HepG2 (cell line): ENCODE results near the gene WDR18. TPM values are rescaled to one million over a fixed set of nuclear protein-coding genes. Genes with fewer than 3 reads are reported as not detected.

Experiments
- E2F2 ChIP-seq: sonication (generic); formaldehyde crosslinking; IDR thresholded peaks from 2 replicates; pipeline ENCODE4 v1.4.0; 2020; ENCODE audit warnings: missing genetic modification reagents, borderline replicate concordance
- FOXC1 ChIP-seq: sonication (generic); formaldehyde crosslinking; IDR thresholded peaks from 2 replicates; pipeline ENCODE4 v1.8.0; 2022; ENCODE audit warnings: mild to moderate bottlenecking, missing genetic modification reagents, borderline replicate concordance
- GPN1 ChIP-seq: sonication (generic); formaldehyde crosslinking; IDR thresholded peaks from 2 replicates; pipeline ENCODE4 v1.5.1; 2020; ENCODE audit warnings: missing genetic modification reagents, borderline replicate concordance
- KDM2A ChIP-seq: sonication (generic); formaldehyde crosslinking; IDR thresholded peaks from 2 replicates; pipeline ENCODE4 v1.4.0; 2020; ENCODE audit warnings: low read depth, missing genetic modification reagents, borderline replicate concordance
- NBN ChIP-seq: fragments of 450-650 bp; conservative IDR thresholded peaks from 2 replicates; pipeline ENCODE4 v1.6.1; 2017
- NFE2L2 ChIP-seq: fragments of 150-350 bp; IDR thresholded peaks from 2 replicates; pipeline ENCODE4 v1.6.1; 2014; ENCODE audit warnings: low read length
- RCOR2 ChIP-seq: IDR thresholded peaks from 2 replicates; pipeline ENCODE4 v1.6.1; 2016; ENCODE audit warnings: missing biosample characterization, missing genetic modification reagents
- SOX13 ChIP-seq, 3 experiments: fragments of 450-650 bp in 1 of 3; sonication (generic) in 1 of 3; formaldehyde crosslinking in 1 of 3; IDR thresholded peaks in 2 of 3; conservative IDR thresholded peaks in 1 of 3; 2 replicates each; pipeline versions ENCODE4 v1.5.0 to v1.6.1; 2016 to 2020; ENCODE audit warnings: antibody characterized with exemption in 1 of 3, mild to moderate bottlenecking in 1 of 3, missing compliant biosample characterization in 1 of 3, missing genetic modification reagents in 1 of 3, moderate library complexity in 1 of 3
- TBL1XR1 ChIP-seq: fragments of 150-350 bp; IDR thresholded peaks from 2 replicates; pipeline ENCODE4 v1.6.1; 2014; ENCODE audit warnings: borderline replicate concordance, low read length; ENCODE audit not compliant: partially characterized antibody
- ZBTB3 ChIP-seq: sonication (generic); formaldehyde crosslinking; IDR thresholded peaks from 2 replicates; pipeline ENCODE4 v1.4.0; 2020; ENCODE audit warnings: low read depth, mild to moderate bottlenecking, moderate library complexity, missing genetic modification reagents, borderline replicate concordance
- ZNF143 ChIP-seq: sonication (generic); formaldehyde crosslinking; IDR thresholded peaks from 2 replicates; pipeline ENCODE4 v1.4.0; 2020; ENCODE audit warnings: missing genetic modification reagents
- ZNF225 ChIP-seq: sonication (generic); formaldehyde crosslinking; IDR thresholded peaks from 2 replicates; pipeline ENCODE4 v1.4.0; 2020; ENCODE audit warnings: mild to moderate bottlenecking, missing genetic modification reagents
- ZNF30 ChIP-seq: sonication (generic); formaldehyde crosslinking; IDR thresholded peaks from 2 replicates; pipeline ENCODE4 v1.5.0; 2020; ENCODE audit warnings: mild to moderate bottlenecking, missing genetic modification reagents
- ZNF557 ChIP-seq: sonication (generic); formaldehyde crosslinking; IDR thresholded peaks from 2 replicates; pipeline ENCODE4 v1.4.0; 2020; ENCODE audit warnings: missing genetic modification reagents
- ZNF703 ChIP-seq: sonication (generic); formaldehyde crosslinking; IDR thresholded peaks from 2 replicates; pipeline ENCODE4 v1.5.1; 2020; ENCODE audit warnings: missing genetic modification reagents, mild to moderate bottlenecking, moderate library complexity, borderline replicate concordance
- ZNF792 ChIP-seq: IDR thresholded peaks from 2 replicates; pipeline ENCODE4 v1.6.1; 2016
- polyA plus RNA-seq, 8 experiments: library from polyadenylated mRNA; depleted of rRNA in 3 of 8; stranded (reverse) in 7 of 8; unstranded in 1 of 8; fragments of >200 nt; fragmentation: Illumina TruSeq in 4 of 8; extraction: Trizol in 4 of 8; gene quantifications; 2 replicates each; pipeline versions ENCODE4 v1.2.1 to v1.2.3, GENCODE V29; 2011 to 2016; ENCODE audit warnings: low read depth in 4 of 8, missing spikeins in 1 of 8, mixed read lengths in 1 of 8; ENCODE audit not compliant: insufficient read depth in 1 of 8
- total RNA-seq, 5 experiments: library from RNA; depleted of rRNA; stranded (reverse); fragments of >200 nt; fragmentation: Illumina TruSeq; extraction: Trizol; gene quantifications; 2 replicates each; pipeline ENCODE4 v1.2.3, GENCODE V29; 2016; ENCODE audit warnings: low read depth in 1 of 5
- TF ChIP-seq, protein P1 (sequence below): sonication (generic); formaldehyde crosslinking; IDR thresholded peaks from 2 replicates; pipeline ENCODE4 v1.5.1; 2020; ENCODE audit warnings: mild to moderate bottlenecking, missing genetic modification reagents, borderline replicate concordance
- TF ChIP-seq, protein P2 (sequence below), 2 experiments: IDR thresholded peaks; 2 replicates each; pipeline ENCODE4 v1.6.1; 2011 to 2012; ENCODE audit warnings: low read length in 2 of 2, borderline replicate concordance in 1 of 2, low read depth in 1 of 2, mild to moderate bottlenecking in 1 of 2, moderate library complexity in 1 of 2

Gene WDR18
- total and polyA plus RNA-seq, 2 of the 13 experiments (the other 11 are each of a cell fraction or from before 2014, with no cell fraction given), result 36.4 to 47.6 TPM

- TF ChIP-seq E2F2 (CRISPR knock-in tag), result 0 out of 2 replicates have a peak, but pooled peaks have one; percentile 56
- peak; percentile 12; the same call in 1 of the 2 replicates for TF ChIP-seq ZNF792 (CRISPR knock-in tag)
- no peak for TF ChIP-seq GPN1 (CRISPR knock-in tag)
- TF ChIP-seq ZNF557 (CRISPR knock-in tag), result no peak
- TF ChIP-seq ZNF703 (CRISPR knock-in tag), result peak; percentile 59; the same call in 1 of the 2 replicates
- TF ChIP-seq FOXC1, result peak; percentile 61; the same call in 1 of the 2 replicates
- TF ChIP-seq KDM2A, result peak; percentile 68
- peak; percentile 89 for TF ChIP-seq SOX13 (IDR thresholded peaks at IDR 0.05)
- peak; percentile 82 to 88; a peak in 2 of 4 replicates for TF ChIP-seq SOX13 (CRISPR knock-in tag; conservative IDR thresholded peaks at IDR 0.05 in 1 of 2, IDR thresholded peaks at IDR 0.05 in 1 of 2)
- TF ChIP-seq, protein P1, sequence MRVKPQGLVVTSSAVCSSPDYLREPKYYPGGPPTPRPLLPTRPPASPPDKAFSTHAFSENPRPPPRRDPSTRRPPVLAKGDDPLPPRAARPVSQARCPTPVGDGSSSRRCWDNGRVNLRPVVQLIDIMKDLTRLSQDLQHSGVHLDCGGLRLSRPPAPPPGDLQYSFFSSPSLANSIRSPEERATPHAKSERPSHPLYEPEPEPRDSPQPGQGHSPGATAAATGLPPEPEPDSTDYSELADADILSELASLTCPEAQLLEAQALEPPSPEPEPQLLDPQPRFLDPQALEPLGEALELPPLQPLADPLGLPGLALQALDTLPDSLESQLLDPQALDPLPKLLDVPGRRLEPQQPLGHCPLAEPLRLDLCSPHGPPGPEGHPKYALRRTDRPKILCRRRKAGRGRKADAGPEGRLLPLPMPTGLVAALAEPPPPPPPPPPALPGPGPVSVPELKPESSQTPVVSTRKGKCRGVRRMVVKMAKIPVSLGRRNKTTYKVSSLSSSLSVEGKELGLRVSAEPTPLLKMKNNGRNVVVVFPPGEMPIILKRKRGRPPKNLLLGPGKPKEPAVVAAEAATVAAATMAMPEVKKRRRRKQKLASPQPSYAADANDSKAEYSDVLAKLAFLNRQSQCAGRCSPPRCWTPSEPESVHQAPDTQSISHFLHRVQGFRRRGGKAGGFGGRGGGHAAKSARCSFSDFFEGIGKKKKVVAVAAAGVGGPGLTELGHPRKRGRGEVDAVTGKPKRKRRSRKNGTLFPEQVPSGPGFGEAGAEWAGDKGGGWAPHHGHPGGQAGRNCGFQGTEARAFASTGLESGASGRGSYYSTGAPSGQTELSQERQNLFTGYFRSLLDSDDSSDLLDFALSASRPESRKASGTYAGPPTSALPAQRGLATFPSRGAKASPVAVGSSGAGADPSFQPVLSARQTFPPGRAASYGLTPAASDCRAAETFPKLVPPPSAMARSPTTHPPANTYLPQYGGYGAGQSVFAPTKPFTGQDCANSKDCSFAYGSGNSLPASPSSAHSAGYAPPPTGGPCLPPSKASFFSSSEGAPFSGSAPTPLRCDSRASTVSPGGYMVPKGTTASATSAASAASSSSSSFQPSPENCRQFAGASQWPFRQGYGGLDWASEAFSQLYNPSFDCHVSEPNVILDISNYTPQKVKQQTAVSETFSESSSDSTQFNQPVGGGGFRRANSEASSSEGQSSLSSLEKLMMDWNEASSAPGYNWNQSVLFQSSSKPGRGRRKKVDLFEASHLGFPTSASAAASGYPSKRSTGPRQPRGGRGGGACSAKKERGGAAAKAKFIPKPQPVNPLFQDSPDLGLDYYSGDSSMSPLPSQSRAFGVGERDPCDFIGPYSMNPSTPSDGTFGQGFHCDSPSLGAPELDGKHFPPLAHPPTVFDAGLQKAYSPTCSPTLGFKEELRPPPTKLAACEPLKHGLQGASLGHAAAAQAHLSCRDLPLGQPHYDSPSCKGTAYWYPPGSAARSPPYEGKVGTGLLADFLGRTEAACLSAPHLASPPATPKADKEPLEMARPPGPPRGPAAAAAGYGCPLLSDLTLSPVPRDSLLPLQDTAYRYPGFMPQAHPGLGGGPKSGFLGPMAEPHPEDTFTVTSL, result 0 out of 2 replicates have a peak, but pooled peaks have one; percentile 66
- TF ChIP-seq, protein P2, sequence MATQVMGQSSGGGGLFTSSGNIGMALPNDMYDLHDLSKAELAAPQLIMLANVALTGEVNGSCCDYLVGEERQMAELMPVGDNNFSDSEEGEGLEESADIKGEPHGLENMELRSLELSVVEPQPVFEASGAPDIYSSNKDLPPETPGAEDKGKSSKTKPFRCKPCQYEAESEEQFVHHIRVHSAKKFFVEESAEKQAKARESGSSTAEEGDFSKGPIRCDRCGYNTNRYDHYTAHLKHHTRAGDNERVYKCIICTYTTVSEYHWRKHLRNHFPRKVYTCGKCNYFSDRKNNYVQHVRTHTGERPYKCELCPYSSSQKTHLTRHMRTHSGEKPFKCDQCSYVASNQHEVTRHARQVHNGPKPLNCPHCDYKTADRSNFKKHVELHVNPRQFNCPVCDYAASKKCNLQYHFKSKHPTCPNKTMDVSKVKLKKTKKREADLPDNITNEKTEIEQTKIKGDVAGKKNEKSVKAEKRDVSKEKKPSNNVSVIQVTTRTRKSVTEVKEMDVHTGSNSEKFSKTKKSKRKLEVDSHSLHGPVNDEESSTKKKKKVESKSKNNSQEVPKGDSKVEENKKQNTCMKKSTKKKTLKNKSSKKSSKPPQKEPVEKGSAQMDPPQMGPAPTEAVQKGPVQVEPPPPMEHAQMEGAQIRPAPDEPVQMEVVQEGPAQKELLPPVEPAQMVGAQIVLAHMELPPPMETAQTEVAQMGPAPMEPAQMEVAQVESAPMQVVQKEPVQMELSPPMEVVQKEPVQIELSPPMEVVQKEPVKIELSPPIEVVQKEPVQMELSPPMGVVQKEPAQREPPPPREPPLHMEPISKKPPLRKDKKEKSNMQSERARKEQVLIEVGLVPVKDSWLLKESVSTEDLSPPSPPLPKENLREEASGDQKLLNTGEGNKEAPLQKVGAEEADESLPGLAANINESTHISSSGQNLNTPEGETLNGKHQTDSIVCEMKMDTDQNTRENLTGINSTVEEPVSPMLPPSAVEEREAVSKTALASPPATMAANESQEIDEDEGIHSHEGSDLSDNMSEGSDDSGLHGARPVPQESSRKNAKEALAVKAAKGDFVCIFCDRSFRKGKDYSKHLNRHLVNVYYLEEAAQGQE (IDR thresholded peaks at IDR 0.05; ENCODE audit: borderline replicate concordance in 1 of 2, low read depth in 1 of 2, low read length in 2 of 2), result peak in 1 of 2 experiments; percentile 83; a peak in 1 of 4 replicates
- TF ChIP-seq NFE2L2, result no peak
- TF ChIP-seq NBN, result no peak
- 0 out of 2 replicates have a peak, but pooled peaks have one; percentile 59 for TF ChIP-seq ZNF225 (CRISPR knock-in tag)
- TF ChIP-seq ZNF143 (CRISPR knock-in tag), result peak; percentile 72
- TF ChIP-seq RCOR2 (CRISPR knock-in tag), result peak; percentile 69
- peak; percentile 79 for TF ChIP-seq TBL1XR1
- no peak for TF ChIP-seq ZNF30 (CRISPR knock-in tag)
- no peak; the same call in 1 of the 2 replicates for TF ChIP-seq ZBTB3
Measured at GRCh38 chr19:952680-953444, 31.3 kb upstream of the WDR18 start (continued).
